Esophagus squamous epithelium (tissue), 5 donors: Measurements from ENCODE around the gene SECISBP2L. TPM values are rescaled to one million over a fixed set of nuclear protein-coding genes. Genes with fewer than 3 reads are reported as not detected.
A peak's percentile ranks its signal among the peaks of the same experiment; 100 is the strongest.

Experiments
- DNase-seq: peaks from one replicate; lab custom pipeline; 2025; lab: John Stamatoyannopoulos, UW
- H3K27ac ChIP-seq, 4 donors: fragments of 200-600 bp; sonication (generic); one replicate each; pipeline ENCODE4 v1.5.1; 2016 to 2019; ENCODE audit warnings: mild to moderate bottlenecking in 1 of 4
- H3K27me3 ChIP-seq, 4 donors: fragments of 200-600 bp; sonication (generic); 1 replicate in 3 of 4; 2 replicates in 1 of 4; pipeline versions ENCODE4 v1.5.1 to v1.6.0; 2017 to 2021; ENCODE audit warnings: antibody characterized with exemption in 1 of 4
- H3K36me3 ChIP-seq, 3 donors: fragments of 200-600 bp; sonication (generic); one replicate each; pipeline ENCODE4 v1.5.1; 2016 to 2019
- H3K4me1 ChIP-seq, 3 donors: fragments of 200-600 bp; sonication (generic); one replicate each; pipeline ENCODE4 v1.5.1; 2017 to 2019
- H3K4me3 ChIP-seq, 4 donors: fragments of 200-600 bp; sonication (generic); 1 replicate in 3 of 4; 2 replicates in 1 of 4; pipeline ENCODE4 v1.5.1; 2016 to 2019; ENCODE audit warnings: mild to moderate bottlenecking in 2 of 4, moderate library complexity in 1 of 4
- H3K9me3 ChIP-seq, 3 donors: fragments of 200-600 bp; sonication (generic); one replicate each; pipeline ENCODE4 v1.5.1; 2016 to 2019
- CTCF ChIP-seq, 6 experiments: fragments of 450-650 bp in 4 of 6; fragments of 200-600 bp in 2 of 6; sonication (generic) in 2 of 6; IDR thresholded peaks; one replicate each; pipeline ENCODE4 v1.5.1; 2016 to 2019; ENCODE audit warnings: antibody characterized with exemption in 6 of 6, mild to moderate bottlenecking in 4 of 6, moderate library complexity in 4 of 6
- POLR2A ChIP-seq, 4 donors: fragments of 450-650 bp; IDR thresholded peaks; one replicate each; pipeline ENCODE4 v1.6.1; 2017; ENCODE audit warnings: antibody characterized with exemption in 4 of 4, mild to moderate bottlenecking in 4 of 4, moderate library complexity in 3 of 4
- WGBS, 2 donors: methylation state at CpG; one replicate each; pipeline ENCODE4 v1.1.5; 2018; 5-methylcytosine and 5-hydroxymethylcytosine counted together
- intact Hi-C: fragments of 100-400 bp; cut with DNase I; formaldehyde crosslinking; loops from one replicate; pipeline ENCODE4 v1.15.0; 2022
- total RNA-seq, 4 donors: library from RNA; depleted of rRNA; stranded (reverse); fragments of >200 nt; gene quantifications; one replicate each; pipeline ENCODE4 v1.1.0, GENCODE V29; 2016
- donor health status: DM: yes; HTN: yes; CAD: no.

The SECISBP2L gene
- total RNA-seq, 4 donors from 2014 or later, result 15.1 to 33.0 (median 20.3) TPM

GRCh38 chr15:48984021-48984710, 62.1 kb downstream of the SECISBP2L start:
- TF ChIP-seq POLR2A (IDR thresholded peaks at IDR 0.05) (no peak), CTCF (IDR thresholded peaks at IDR 0.05) (no peak)
- no peaks in the 10 kb centered on the region for H3K9me3 ChIP-seq
- no peaks in the 10 kb centered on the region for H3K27me3 ChIP-seq
- H3K4me1 ChIP-seq, result peaks cover 0 to 5% (median 0%) of the 10 kb centered on the region in 3 donors
- intact Hi-C loops, result no loop called here
- H3K27ac ChIP-seq, result peak overlapping the region in 1 of 4 donors; percentile 25
- H3K36me3 ChIP-seq, result peaks cover 0 to 9% (median 0%) of the 10 kb centered on the region in 3 donors
- WGBS, 2 donors, result 71 to 78% methylated on average over 6 of the region's 7 CpGs
- H3K4me3 ChIP-seq, result no peak overlapping the region
- DNase-seq, result no peak

GRCh38 chr15:48983300-48983699, 62.9 kb downstream of the SECISBP2L start:
- Histone ChIP-seq H3K27ac (no peak overlapping the region), H3K9me3 (no peaks in the 10 kb centered on the region), H3K27me3 (no peaks in the 10 kb centered on the region), H3K4me3 (no peak overlapping the region), H3K4me1 (peaks cover 0 to 12% (median 0%) of the 10 kb centered on the region in 3 donors), H3K36me3 (peaks cover 0 to 7% (median 0%) of the 10 kb centered on the region in 3 donors)
- intact Hi-C loops, result no loop called here
- 69 to 88% methylated on average over 4 to 5 of the region's 5 CpGs for WGBS, 2 donors
- TF ChIP-seq CTCF (IDR thresholded peaks at IDR 0.05) (no peak), POLR2A (IDR thresholded peaks at IDR 0.05) (no peak)
- no peak for DNase-seq

GRCh38 chr15:48981941-48982340, 64.3 kb downstream of the SECISBP2L start:
- no peaks in the 10 kb centered on the region for H3K36me3 ChIP-seq
- 39 to 49% methylated on average over 4 of the region's 4 CpGs for WGBS, 2 donors
- H3K27me3 ChIP-seq, result no peaks in the 10 kb centered on the region
- intact Hi-C loops, result no loop called here
- H3K4me1 ChIP-seq, result peaks cover 0 to 13% (median 0%) of the 10 kb centered on the region in 3 donors
- no peaks in the 10 kb centered on the region for H3K9me3 ChIP-seq
- DNase-seq, result no peak
- H3K27ac ChIP-seq, result no peak overlapping the region
- H3K4me3 ChIP-seq, result no peak overlapping the region
- TF ChIP-seq POLR2A (IDR thresholded peaks at IDR 0.05) (no peak), CTCF (IDR thresholded peaks at IDR 0.05) (no peak)

- intact Hi-C loops, result no loop called here
- H3K4me1 ChIP-seq, result peaks cover 0 to 23% (median 3%) of the 10 kb centered on the region in 3 donors
- TF ChIP-seq POLR2A (IDR thresholded peaks at IDR 0.05), result no peak
- no peak for TF ChIP-seq CTCF (IDR thresholded peaks at IDR 0.05)
- 49 to 61% methylated on average over 2 of the region's 2 CpGs for WGBS, 2 donors
- no peaks in the 10 kb centered on the region for H3K36me3 ChIP-seq
- no peak for DNase-seq
- H3K4me3 ChIP-seq, result no peak overlapping the region
- H3K27me3 ChIP-seq, result peaks cover 0 to 6% (median 0%) of the 10 kb centered on the region in 4 donors
- no peak overlapping the region for H3K27ac ChIP-seq
- H3K9me3 ChIP-seq, result no peaks in the 10 kb centered on the region
Observed at GRCh38 chr15:48978638-48979037, 67.6 kb downstream of the SECISBP2L start.

GRCh38 chr15:48976444-48977088, 69.7 kb downstream of the SECISBP2L start:
- Histone ChIP-seq H3K4me1 (peaks cover 0 to 23% (median 3%) of the 10 kb centered on the region in 3 donors), H3K27ac (peak overlapping the region in 1 of 4 donors; percentile 63), H3K9me3 (no peaks in the 10 kb centered on the region), H3K36me3 (no peaks in the 10 kb centered on the region), H3K27me3 (peaks cover 0 to 6% (median 0%) of the 10 kb centered on the region in 4 donors), H3K4me3 (peak overlapping the region in 3 of 4 donors; percentile 48 to 68 (median 55))
- 93 to 96% methylated on average over 11 to 16 of the region's 17 CpGs for WGBS, 2 donors
- intact Hi-C loops, result no loop called here
- no peak for DNase-seq
- no peak for TF ChIP-seq CTCF (IDR thresholded peaks at IDR 0.05)
